Left forelimb (tissue), 1 donor: ENCODE measurements around the gene GATB.

Experiments
- DNase-seq: peaks from one replicate; pipeline ENCODE4 v3.0.0-alpha.2; 2018; ENCODE audit warnings: low spot score

Gene GATB

DNA sequence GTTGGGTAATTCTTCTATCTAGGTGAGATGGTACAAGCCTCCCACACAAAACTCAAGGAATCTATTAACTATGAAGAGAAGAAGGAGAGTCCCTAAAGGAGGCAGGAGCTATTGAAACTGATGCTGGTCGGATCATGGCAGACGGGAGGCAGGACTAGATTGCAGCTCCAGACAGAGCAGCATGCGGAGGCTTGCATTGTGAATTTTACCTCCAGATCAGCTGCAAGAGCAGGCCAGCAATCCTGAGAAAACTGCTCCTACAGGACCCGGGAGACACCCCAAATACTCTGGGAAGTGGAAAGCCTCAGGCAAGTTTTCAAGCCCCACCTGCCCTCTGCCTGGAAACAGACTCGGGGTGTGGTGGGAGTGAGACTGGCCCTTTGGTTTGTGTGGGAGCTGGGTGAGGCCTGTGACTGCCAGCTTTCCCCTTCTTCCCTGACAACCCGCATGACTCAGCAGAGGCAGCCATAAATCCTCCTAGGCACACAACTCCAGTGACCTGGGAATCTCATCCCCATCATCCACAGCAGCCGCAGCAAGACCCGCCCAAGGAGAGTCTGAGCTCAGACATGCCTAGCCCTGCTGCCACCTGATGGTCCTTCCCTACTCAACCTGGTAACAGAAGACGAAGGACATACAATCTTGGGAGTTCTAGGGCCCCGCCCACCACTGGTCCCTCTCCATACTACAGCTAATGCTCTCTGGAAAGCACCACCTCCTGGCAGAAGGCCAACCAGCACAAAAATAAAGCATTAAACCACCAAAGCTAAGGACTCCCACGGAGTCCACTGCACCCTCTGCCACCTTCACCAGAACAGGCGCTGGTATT lies 30.9 kb downstream of the GATB start:
- DNase-seq = no peak

DNA sequence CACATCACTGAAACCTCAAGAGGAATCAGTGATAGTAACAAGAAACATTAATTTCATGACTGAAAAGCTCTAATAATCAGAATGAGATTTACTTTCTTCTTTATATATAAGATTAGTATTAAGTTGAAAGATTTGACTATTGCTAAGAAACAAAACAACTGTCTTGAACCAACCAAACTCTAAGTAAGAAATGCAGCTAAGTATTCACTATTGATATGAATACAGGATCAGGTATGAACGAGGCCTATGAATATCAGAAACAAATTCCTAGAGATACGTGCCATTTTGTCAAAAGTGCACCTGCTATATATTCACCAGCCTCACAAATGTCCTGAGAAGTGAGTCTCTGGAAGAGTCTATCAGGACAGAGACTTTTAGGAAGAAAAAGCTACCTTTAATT lies 32.1 kb downstream of the GATB start:
- no peak for DNase-seq

DNA sequence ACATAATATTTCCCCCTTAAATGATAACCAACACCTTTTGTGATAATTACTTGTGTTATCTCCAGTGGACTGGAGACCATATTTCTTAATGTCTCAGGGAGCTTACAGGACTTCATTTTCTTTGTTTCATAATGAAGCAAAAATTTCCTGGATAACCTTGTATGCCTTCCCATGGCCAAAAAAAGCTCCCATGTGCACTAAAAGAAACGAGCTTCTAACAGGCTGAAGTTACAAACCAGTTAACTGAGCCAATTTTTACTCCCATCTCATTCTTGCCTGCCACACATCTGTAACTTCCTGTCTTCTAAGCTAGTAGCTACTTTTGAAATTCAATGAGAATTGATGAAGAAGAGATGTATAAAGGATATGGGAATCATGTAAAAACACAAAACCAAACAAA lies 32.8 kb downstream of the GATB start:
- DNase-seq = no peak

DNA sequence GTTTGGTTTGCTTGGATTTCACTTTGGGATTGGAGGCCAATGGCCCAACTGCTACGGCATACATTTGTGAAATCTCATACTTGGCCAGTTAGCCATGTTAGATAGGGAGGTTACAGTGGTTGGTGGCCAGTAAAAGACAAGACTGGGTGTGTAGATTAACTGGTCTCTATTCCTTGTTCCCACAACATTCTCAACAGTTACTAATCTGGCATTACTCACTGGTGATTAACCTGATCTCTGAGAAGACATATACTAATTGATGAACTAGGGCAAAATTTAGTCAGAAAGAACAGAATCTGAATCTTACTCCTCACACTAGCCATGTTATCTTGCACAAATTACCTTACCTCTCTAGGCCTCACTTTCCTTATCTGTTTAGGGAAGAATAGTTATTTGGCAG lies 33.4 kb downstream of the GATB start:
- DNase-seq = no peak

DNA sequence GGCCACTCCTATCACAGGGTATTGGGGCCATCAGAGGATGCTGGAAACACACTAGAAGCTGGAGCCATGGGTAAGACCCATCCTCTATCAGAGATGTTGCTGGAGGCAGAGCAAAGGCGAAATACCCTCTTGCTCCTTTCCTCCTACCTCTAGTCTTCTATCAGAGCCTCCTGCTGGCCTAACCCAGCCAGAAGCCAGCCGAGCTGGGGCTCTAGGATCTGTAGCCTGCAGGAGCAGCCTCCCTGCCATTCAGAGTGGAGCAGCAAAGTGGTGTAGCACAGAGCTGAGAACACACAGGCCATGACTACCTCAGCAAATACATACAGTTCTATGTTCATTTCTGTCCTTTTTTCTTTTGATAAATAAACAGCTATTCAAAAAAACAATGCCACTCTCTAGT lies 35.7 kb downstream of the GATB start:
- no peak for DNase-seq

DNA sequence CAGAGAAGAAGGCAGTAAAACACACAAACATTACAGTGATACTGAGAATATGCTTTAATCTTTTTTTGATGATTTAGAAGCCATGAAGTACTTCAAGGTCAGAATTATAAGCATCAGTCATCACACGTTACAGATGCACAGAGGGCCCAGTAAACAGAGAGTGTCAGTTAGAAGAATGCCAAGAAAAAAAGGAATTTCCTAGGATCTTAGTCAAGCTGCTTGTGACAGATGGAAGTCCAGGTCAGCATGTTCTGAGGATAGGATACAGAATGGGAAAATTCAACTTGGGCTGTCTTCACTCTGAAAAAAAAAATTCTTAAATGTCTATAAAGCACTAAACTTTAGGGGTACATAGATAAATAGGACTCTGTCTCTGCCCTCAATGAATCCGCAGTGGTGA lies 38.9 kb downstream of the GATB start:
- no peak for DNase-seq

DNA sequence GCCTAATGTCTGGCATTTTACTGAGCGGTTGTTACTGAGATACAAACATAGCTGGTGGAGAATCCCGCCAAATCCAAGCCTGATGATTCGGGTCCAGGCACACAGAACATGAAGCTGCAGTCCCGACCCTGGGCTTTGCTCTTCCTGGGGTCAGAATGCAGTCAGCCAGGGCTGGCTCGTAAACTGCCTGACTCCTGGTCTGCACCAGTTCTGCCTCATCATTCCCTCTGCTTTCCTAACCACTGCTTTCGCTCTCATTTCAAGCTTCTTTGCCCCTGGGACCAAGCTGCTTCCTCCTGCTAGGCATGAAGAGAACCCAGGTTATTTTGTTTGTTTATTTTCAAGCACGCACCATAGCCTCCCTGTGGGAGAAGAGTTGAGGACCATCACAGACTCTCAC lies 39.3 kb downstream of the GATB start:
- DNase-seq = no peak

DNA sequence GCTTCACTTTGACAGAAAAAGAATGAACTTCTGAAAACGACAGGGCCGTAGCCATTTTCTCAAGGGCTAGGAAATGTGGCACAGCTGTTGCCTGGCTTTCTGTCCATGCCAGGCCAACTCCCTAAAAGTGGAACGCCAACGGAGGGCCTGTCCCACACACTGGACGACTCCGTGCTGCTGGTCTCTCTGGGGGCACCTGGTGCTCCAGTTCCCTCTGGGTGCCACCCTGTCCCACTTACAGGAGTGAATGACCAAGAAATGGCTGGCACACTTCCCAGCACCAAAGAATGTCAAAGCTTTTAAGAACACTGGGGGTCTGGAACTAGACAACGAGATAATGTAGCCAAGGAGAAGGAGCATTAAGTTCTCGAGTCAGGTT lies 40.9 kb downstream of the GATB start:
- DNase-seq = no peak

DNA sequence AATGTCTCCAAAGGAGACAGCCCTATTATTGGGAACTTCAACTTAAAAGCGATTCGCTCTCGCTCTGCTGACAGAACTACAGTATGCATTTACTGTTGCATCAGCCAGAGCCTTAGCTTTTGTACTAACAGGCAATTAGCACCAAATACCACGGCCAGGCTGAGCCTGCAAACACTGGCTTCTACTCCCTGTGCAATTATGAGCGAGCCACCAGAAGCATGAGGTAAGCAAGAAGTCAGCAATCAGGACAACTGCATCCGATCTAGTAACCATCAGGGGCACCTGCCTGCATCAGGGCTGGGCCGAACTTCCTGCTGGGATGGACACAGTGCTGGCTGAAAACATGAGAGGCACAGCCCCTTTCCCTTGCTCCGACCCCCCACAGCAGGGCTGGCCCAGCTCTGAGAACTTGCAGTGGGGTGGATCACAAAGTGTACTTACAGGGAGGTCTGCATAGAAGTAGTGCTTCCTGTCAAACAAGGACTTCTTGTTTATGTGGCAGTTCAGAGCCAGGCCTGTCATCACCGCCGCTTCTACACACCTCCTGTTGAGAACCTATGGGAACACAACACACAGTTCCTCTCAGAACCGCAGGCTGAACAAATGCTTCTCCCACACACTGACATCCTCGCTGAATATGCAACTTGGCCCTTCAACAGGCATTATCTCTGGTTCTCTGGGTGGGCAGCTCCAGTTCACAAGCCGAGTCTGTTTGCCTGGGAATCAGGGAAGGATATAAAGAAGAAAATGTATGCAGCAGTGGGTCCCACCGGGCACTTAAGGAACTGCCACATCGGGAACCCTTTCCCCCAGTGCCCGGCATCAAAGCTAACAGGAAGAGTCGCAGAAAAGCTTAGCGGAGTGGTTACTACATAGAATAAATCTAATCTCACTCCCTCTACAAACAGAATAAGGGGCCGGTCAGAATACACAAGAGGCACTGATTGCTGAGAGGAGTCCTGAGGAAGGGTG lies 41.5 kb downstream of the GATB start:
- no peak for DNase-seq

DNA sequence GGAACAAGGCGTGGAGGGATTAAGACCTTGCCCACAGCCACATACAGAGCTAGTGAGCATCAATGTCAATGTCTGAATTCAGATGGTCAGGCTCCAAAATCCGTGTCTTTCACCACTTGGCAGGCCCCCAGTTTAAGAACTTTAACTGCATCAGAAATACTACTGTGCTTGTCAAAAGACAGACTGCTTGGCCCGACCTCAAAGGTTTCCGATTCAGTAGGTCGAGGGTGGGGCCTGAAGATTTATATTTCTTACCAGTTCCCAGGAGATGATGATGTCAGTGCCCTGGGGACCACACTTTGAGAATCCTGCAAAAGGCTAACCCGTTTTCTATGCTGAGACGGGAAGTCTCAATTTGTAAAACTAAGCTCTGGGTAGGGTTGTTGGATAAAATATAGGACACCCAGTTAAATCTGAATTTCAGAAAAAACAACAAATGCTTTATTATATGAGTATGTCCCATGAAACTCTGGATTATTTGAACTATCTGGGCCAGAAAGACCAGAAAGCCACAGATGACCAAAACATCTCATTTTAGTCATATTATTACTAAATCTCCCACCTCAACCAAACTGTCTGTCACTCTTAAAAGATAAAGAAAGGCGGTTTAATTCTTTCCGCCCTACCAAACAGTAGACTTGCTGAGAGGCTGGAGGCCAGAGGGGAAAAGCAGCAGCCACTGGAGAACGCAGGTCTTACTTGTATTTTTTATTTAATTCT lies 42.7 kb downstream of the GATB start:
- no peak for DNase-seq

DNA sequence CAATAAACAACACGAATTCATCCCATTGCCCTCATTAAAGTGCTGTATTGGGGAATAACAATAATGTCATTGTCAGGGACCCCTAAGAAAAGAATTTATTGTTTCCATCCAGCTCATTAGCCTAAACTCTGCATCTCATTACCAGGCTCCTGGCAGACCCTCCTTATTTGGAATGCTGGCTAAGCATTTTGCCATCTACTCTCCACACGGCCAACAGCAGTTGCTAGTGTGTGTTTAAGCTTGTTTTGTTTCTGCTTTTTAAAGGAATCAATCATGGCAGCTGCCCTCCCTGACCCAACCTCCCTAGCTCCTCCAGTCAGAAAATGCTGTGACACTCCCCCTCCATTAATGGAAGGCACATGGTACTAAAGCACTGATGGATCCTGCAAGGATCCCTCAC lies 43.5 kb downstream of the GATB start:
- no peak for DNase-seq

DNA sequence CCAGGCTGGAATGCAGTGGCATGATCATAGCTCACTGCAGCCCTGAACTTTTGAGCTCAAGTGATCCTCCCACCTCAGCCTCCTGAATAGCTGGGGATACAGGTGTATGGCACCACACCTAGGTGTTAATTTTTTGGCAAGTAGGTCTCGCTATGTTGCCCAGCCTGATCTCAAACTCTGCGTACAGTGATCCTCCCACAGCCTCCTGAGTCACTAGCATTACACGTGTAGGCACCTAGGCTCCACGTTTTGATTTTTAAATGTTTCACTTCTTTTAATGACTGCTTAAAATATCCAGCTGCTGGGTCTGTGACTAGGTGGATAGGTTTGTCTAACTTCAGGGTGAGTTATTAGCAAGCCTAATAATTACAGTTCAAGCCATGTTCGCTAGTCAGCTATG lies 44.5 kb downstream of the GATB start:
- no peak for DNase-seq

DNA sequence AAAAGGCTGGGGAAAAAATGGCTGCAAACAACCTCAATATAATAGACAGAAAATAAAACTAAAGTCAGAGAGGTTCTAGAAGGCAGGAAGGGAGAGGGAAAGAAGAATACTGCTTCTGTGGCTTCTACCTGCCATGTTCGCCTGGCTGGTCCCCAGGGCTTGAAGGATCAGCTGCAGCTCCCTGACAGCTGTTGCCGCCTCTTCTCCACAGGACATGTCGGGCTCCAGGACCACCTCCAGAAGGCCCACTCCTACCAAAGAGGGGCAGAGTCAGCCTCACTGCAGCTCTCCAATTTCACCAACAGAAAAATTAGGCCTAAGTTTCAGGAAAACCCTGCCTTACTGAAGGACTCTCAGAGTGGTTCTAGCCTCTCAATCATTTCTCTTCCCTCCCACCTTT lies 44.9 kb downstream of the GATB start:
- no peak for DNase-seq

DNA sequence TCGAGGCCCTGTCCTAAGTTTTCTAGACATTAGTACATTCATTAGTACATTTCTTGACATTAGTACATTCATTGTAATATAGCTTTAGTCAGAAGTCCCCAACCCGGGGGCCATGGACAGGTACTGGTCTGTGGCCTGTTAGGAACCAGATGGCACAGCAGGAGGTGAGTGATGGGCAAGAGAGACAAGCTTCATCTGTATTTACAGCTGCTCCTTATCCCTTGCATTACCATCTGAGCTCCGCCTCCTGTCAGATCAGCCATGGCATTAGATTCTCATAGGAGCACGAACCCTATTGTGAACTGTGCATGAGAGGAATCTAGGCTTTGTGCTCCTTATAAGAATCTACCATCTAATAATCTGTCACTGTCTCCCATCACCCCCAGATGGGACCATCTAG lies 48.0 kb downstream of the GATB start:
- no peak for DNase-seq

DNA sequence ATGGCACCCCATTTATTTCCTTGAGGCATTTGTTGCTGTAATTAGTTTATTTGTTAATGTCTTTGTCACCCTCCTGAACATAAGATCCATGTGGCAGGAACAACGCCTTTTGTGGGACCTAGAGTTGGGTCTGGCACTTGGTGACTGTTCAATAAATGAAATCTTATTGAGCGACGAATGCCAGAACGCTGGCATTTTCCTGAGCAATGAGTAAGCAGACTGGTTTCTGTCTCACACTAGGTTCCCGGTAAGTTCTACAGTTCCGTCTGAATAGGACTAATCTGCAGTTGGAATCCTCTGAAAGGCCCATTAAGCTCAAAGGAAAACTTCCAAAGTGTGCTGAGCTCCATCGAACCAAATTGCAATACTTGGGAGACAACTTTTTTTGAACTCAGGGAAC lies 49.2 kb downstream of the GATB start:
- DNase-seq = no peak

DNA sequence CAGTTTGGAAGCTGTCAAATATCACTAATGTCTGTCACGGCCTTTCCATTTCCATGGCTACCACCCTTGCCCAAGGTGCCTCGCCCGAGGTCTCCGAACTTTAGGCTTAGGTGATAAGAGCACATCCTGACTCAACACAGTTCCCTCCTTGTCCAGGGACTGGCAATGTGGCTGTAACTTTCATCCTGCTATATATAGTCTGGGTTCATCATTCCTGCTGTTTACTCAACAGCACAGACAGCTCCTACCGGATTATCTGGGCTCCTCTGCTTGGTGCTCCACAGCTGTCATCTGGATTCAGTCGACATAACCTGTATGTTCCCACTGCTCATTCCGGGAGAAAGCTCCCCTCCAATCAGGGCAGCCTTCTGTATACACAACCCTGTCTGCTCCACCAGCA lies 51.2 kb downstream of the GATB start:
- no peak for DNase-seq

DNA sequence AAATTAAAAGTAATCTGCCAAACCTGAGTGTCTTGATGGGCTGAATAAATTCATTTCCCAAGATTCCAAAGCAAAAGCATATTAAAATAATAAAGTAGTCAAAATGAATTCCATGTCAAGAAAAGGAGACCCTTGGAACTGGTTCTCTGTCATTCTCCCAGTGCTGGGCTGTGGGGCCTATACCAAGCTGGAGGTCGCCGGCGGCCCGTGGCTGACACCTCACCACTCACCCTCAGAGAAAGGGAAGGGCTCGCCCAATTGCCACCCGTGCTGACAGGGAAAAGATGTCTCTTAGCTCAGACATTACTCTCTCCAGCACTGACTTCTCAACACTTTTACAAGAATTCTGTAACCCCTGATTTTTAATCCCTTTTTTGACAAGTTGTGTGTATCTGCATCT lies 51.7 kb downstream of the GATB start:
- DNase-seq = no peak

DNA sequence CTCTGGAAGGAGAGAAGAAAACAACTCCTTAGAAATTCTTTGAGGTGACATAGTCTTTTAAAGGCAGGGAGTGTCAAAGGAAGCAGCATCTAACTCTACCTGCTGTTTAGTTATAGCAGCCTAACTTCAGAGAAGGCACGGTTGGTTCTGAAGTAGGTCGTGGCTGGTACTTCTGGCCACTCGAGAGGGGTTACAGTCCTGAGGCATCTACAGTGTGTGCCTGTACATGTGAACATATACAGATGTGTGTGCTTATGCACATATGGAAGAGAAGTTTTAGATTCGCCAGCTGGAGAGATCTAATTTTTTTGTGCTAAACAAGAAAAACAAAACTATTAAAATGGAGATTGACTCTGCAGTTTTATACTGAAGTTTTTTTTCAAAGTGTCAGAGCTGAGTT lies 52.7 kb downstream of the GATB start:
- DNase-seq = no peak

DNA sequence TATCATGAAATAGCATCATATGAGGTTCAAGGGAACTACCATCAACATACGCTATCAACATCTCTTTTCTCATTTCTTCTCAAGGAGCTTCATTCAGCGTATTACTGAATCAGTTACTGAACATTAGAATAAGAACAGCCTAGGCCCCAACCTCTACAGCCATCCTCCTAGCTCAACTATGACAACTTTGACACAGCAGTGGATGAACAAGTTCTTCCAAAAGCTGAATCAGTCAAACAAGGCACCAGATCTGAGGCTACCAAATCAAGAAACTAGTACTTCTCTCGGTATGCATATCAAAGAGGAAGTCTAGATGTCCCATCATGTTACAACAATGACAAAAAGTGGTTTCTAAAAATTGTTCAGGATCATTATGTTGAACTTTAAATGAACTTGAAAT lies 57.4 kb downstream of the GATB start:
- DNase-seq = no peak

DNA sequence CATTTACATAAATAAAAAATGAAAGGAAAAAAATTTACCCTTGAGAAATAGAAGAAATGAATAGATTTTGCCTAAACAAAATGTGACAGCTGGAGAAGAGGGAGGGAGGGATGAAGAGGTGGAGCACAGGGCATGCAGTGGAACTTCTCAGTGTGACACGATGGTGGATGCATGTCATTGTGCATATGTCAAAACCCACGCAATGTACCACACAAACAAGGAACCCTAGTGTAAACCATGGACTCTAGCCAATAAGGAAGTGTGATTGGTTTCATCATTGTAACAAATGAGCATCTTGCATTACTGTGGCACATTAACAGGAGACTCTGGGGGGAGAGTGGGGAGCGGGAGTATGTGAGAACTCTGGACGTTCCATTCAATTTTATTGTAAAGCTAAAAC lies 58.6 kb downstream of the GATB start:
- DNase-seq = no peak

DNA sequence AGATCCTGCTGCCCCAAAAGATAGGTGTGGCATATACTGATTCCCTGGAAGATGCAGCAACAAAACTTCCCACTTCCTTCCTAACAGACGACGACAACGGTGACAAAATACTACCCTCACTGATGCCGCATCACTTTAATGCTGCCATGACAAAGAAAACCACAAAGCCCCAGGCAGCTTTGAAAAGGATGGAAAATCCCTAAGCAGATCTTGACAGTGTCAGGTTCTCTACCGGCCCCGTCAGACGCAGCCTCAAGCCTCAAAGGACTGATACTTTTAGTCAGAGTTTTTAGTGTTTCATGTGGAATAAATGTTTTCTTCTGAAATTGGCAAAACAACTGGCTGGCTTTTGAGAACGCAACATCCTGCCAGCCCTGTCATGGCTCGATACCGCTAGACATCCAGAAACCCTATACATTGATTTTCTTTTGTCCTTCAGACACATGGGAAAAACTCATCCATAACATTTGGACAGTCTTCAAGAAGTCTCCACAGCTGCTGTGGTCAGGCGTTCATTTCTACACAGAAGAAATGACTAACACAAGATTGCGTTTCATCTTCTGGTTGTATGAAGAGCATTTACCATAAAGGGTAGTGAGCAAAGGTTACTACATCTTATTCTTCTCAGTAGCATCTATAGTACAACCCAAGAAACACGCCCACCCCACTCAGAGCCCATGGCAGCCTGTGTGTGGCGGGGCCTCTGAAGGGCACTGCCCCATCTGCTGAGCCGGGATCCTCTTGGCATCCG lies 60.1 kb downstream of the GATB start:
- DNase-seq = no peak

DNA sequence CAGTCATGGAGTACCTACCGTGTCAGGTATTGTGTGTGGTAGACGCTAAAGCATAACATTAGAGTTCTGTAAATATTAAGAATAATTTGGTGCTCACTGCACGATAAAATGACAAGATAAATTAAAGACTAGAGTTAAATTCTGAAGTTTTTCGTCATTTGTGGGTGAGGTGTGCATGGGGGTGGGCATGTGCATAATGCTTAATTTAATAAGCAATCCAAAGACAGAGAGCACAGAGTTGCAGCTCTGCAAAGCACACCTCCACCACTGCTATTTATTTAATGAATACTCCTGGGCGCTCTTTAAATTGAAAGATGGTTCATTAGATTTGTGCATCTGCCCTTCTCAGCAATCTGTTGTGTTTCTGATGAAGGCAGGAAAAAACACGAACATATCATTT lies 62.6 kb downstream of the GATB start:
- DNase-seq = no peak
